ENCODE measurements around the gene RASD2. TPM values are rescaled to one million over a fixed set of nuclear protein-coding genes. Genes with fewer than 3 reads are reported as not detected.

RASD2 gene
- total and polyA plus RNA-seq, 4 donors: 0.14 to 1.1 (median 0.44) TPM

GRCh38 chr22:35509451-35509850 is 31.2 kb upstream of the RASD2 start:
- 86 to 92% methylated on average over 10 of the region's 10 CpGs for WGBS, 2 donors
- TF ChIP-seq CTCF (IDR thresholded peaks at IDR 0.05; ENCODE audit: control extremely low read depth, extremely low read depth): no peak

GRCh38 chr22:35509960-35510359 is 30.7 kb upstream of the RASD2 start:
- H3K4me3 ChIP-seq: no peak overlapping the region
- 88 to 95% methylated on average over 2 of the region's 2 CpGs for WGBS, 2 donors
- no peaks in the 10 kb centered on the region for H3K27me3 ChIP-seq (ENCODE audit: control insufficient read depth in 3 of 3, insufficient read depth in 3 of 3, low read length in 2 of 3)
- peak overlapping the region in 1 of 2 donors; percentile 10 for H3K27ac ChIP-seq (ENCODE audit: low read depth in 1 of 2, low read length in 1 of 2)
- peaks cover 0 to 2% (median 0%) of the 10 kb centered on the region in 4 donors for H3K9me3 ChIP-seq (ENCODE audit: control insufficient read depth in 4 of 4, insufficient read depth in 3 of 4, low read length in 3 of 4)
- no peak overlapping the region for H3K9ac ChIP-seq (ENCODE audit: insufficient read depth in 1 of 2, low read length in 2 of 2)
- ATAC-seq (ENCODE audit: insufficient read depth, low FRiP score) (no peak), DNase-seq (no peak)
- no peak for TF ChIP-seq CTCF (IDR thresholded peaks at IDR 0.05; ENCODE audit: control extremely low read depth, extremely low read depth)
- H3K4me1 ChIP-seq (ENCODE audit: control insufficient read depth in 5 of 5, insufficient read depth in 5 of 5, low read length in 5 of 5): peaks cover 0 to 8% (median 0%) of the 10 kb centered on the region in 5 donors
- H3K36me3 ChIP-seq (ENCODE audit: control insufficient read depth in 4 of 4, insufficient read depth in 4 of 4, low read length in 4 of 4): no peaks in the 10 kb centered on the region

More at GRCh38 chr22:35509451-35509850, 31.2 kb upstream of the RASD2 start:
- ATAC-seq (ENCODE audit: insufficient read depth, low FRiP score) (no peak), DNase-seq (no peak)
- Histone ChIP-seq H3K4me1 (ENCODE audit: control insufficient read depth in 5 of 5, insufficient read depth in 5 of 5, low read length in 5 of 5) (peaks cover 0 to 8% (median 0%) of the 10 kb centered on the region in 5 donors), H3K36me3 (ENCODE audit: control insufficient read depth in 4 of 4, insufficient read depth in 4 of 4, low read length in 4 of 4) (no peaks in the 10 kb centered on the region), H3K9ac (ENCODE audit: insufficient read depth in 1 of 2, low read length in 2 of 2) (no peak overlapping the region), H3K27me3 (ENCODE audit: control insufficient read depth in 3 of 3, insufficient read depth in 3 of 3, low read length in 2 of 3) (no peaks in the 10 kb centered on the region), H3K27ac (ENCODE audit: low read depth in 1 of 2, low read length in 1 of 2) (no peak overlapping the region), H3K9me3 (ENCODE audit: control insufficient read depth in 4 of 4, insufficient read depth in 3 of 4, low read length in 3 of 4) (peaks cover 0 to 2% (median 0%) of the 10 kb centered on the region in 4 donors), H3K4me3 (no peak overlapping the region)

- Histone ChIP-seq H3K27me3 (ENCODE audit: control insufficient read depth in 3 of 3, insufficient read depth in 3 of 3, low read length in 2 of 3) (no peaks in the 10 kb centered on the region), H3K4me3 (no peak overlapping the region), H3K9me3 (ENCODE audit: control insufficient read depth in 4 of 4, insufficient read depth in 3 of 4, low read length in 3 of 4) (peaks cover 0 to 2% (median 0%) of the 10 kb centered on the region in 4 donors), H3K27ac (ENCODE audit: low read depth in 1 of 2, low read length in 1 of 2) (peak overlapping the region in 1 of 2 donors; percentile 10), H3K9ac (ENCODE audit: insufficient read depth in 1 of 2, low read length in 2 of 2) (no peak overlapping the region), H3K4me1 (ENCODE audit: control insufficient read depth in 5 of 5, insufficient read depth in 5 of 5, low read length in 5 of 5) (peaks cover 0 to 8% (median 0%) of the 10 kb centered on the region in 5 donors), H3K36me3 (ENCODE audit: control insufficient read depth in 4 of 4, insufficient read depth in 4 of 4, low read length in 4 of 4) (no peaks in the 10 kb centered on the region)
- no peak for ATAC-seq (ENCODE audit: insufficient read depth, low FRiP score)
- 67 to 72% methylated on average over 6 of the region's 6 CpGs for WGBS, 2 donors
- TF ChIP-seq CTCF (IDR thresholded peaks at IDR 0.05; ENCODE audit: control extremely low read depth, extremely low read depth): no peak
- DNase-seq: no peak
Measured at GRCh38 chr22:35510481-35510934, 30.1 kb upstream of the RASD2 start.

- WGBS, 2 donors: 81 to 85% methylated on average over 4 of the region's 4 CpGs
- no peaks in the 10 kb centered on the region for H3K27me3 ChIP-seq (ENCODE audit: control insufficient read depth in 3 of 3, insufficient read depth in 3 of 3, low read length in 2 of 3)
- peaks cover 0 to 2% (median 0%) of the 10 kb centered on the region in 4 donors for H3K9me3 ChIP-seq (ENCODE audit: control insufficient read depth in 4 of 4, insufficient read depth in 3 of 4, low read length in 3 of 4)
- DNase-seq (no peak), ATAC-seq (ENCODE audit: insufficient read depth, low FRiP score) (no peak)
- H3K27ac ChIP-seq (ENCODE audit: low read depth in 1 of 2, low read length in 1 of 2): no peak overlapping the region
- H3K4me1 ChIP-seq (ENCODE audit: control insufficient read depth in 5 of 5, insufficient read depth in 5 of 5, low read length in 5 of 5): peaks cover 0 to 7% (median 0%) of the 10 kb centered on the region in 5 donors
- H3K9ac ChIP-seq (ENCODE audit: insufficient read depth in 1 of 2, low read length in 2 of 2): no peak overlapping the region
- TF ChIP-seq CTCF (IDR thresholded peaks at IDR 0.05; ENCODE audit: control extremely low read depth, extremely low read depth): no peak
- H3K36me3 ChIP-seq (ENCODE audit: control insufficient read depth in 4 of 4, insufficient read depth in 4 of 4, low read length in 4 of 4): no peaks in the 10 kb centered on the region
- no peak overlapping the region for H3K4me3 ChIP-seq
Measured at GRCh38 chr22:35510951-35511350, 29.7 kb upstream of the RASD2 start.
